Kidney epithelial cell (primary cell): Measurements from ENCODE around the gene HDAC9. TPM values are rescaled to one million over a fixed set of nuclear protein-coding genes. Genes with fewer than 3 reads are reported as not detected.

Experiments
- DNase-seq: peaks from one replicate; pipeline ENCODE4 v3.0.0-alpha.2; 2010; ENCODE audit warnings: low read depth
- H3K27me3 ChIP-seq: 2 replicates; pipeline ENCODE4 v1.6.0; 2011; ENCODE audit warnings: low read length; ENCODE audit not compliant: control insufficient read depth, insufficient read depth
- H3K36me3 ChIP-seq: 2 replicates; pipeline ENCODE4 v1.5.1; 2011; ENCODE audit warnings: low read length; ENCODE audit not compliant: control insufficient read depth, insufficient read depth
- H3K4me3 ChIP-seq: 2 replicates; pipeline ENCODE4 v1.5.1; 2011; ENCODE audit warnings: low read depth, mild to moderate bottlenecking, control low read depth, low read length
- total RNA-seq: library from RNA; depleted of rRNA; stranded (reverse); fragments of >200 nt; gene quantifications from 2 replicates; pipeline ENCODE4 v1.2.3, GENCODE V29; 2015
- TF ChIP-seq, protein P1 (sequence below): IDR thresholded peaks from 2 replicates; pipeline ENCODE4 v1.5.1; 2011; ENCODE audit warnings: mild to moderate bottlenecking, moderate library complexity, low read length, control low read depth, inconsistent platforms; ENCODE audit not compliant: insufficient read depth, poor library complexity, severe bottlenecking

HDAC9 gene
- total RNA-seq, 1 donor from 2014 or later, result 84.5 TPM

DNA sequence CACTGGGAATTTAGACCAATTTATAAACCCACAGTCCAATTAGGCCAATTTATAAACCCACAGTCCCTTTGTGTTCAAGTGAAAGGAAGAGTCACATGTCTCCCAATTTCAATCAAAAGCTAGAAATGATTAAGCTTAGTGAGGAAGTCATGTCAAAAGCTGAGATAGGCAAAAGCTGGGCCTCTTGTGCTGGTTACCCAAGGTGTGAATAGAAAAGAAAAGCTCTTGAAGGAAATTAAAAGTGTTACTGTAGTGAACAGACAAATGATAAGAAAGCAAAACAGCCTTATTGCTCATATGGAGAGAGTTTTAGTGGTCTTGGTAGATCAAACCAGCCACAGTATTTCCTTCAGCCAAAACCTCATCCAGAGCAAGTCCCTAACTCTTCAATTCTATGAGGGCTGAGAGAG lies 245.0 kb downstream of the HDAC9 start:
- TF ChIP-seq, protein P1, sequence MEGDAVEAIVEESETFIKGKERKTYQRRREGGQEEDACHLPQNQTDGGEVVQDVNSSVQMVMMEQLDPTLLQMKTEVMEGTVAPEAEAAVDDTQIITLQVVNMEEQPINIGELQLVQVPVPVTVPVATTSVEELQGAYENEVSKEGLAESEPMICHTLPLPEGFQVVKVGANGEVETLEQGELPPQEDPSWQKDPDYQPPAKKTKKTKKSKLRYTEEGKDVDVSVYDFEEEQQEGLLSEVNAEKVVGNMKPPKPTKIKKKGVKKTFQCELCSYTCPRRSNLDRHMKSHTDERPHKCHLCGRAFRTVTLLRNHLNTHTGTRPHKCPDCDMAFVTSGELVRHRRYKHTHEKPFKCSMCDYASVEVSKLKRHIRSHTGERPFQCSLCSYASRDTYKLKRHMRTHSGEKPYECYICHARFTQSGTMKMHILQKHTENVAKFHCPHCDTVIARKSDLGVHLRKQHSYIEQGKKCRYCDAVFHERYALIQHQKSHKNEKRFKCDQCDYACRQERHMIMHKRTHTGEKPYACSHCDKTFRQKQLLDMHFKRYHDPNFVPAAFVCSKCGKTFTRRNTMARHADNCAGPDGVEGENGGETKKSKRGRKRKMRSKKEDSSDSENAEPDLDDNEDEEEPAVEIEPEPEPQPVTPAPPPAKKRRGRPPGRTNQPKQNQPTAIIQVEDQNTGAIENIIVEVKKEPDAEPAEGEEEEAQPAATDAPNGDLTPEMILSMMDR, result no peak
- Histone ChIP-seq H3K4me3 (no peak overlapping the region), H3K27me3 (no peaks in the 10 kb centered on the region), H3K36me3 (no peaks in the 10 kb centered on the region)
- DNase-seq, result no peak

DNA sequence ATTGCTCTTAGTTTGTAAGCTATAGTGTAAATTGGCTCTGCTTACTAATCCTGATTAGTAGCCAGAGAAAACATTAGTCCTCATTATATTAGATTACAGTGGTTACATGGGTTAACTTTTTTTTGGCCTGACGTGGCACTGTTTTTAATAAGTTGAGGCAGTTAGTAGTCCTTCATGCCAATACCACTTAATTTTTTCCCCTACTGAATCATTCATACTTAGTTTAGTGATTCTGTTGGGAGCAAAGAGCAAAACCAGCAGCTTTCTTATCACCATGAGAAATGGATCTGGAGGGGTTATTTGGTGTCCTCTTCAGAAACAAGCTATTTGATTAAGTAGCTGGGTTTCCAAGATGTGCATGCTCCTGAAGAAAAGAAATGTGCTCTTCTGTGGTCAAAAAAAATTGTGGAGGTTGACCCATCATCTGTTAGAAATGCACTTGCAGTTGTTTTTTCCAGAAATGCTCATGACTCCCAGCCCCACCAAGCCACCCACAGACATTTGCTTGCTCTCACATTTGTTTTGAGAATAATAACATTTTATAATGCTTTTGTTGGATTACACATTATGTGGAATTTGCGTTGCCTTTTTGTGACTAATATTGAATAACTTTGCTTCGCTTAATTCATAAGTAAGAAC lies 258.5 kb downstream of the HDAC9 start:
- H3K4me3 ChIP-seq, result no peak overlapping the region
- no peak for DNase-seq
- TF ChIP-seq, protein P1, result no peak
- H3K36me3 ChIP-seq, result no peaks in the 10 kb centered on the region
- H3K27me3 ChIP-seq, result no peaks in the 10 kb centered on the region

DNA sequence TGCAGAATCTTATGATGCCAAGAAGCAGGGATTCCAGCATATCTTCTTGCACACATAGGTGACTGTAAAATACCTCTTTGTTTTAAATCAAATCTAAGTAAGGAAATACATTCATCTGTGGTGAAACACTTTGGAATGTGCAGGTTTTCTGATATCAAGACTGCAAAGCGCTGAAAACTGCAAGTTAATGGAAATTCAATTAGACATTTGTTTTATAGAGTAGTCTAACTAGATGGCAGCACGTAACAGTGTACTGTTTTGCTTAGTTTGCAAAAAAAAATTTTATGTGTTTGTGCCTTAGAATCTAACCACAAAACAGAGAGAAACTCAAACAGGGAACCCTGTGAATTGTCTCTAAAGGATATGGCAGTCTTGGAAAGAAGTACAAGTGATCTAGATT lies 259.2 kb downstream of the HDAC9 start:
- Histone ChIP-seq H3K4me3 (no peak overlapping the region), H3K27me3 (no peaks in the 10 kb centered on the region), H3K36me3 (no peaks in the 10 kb centered on the region)
- no peak for DNase-seq
- TF ChIP-seq, protein P1, result no peak

DNA sequence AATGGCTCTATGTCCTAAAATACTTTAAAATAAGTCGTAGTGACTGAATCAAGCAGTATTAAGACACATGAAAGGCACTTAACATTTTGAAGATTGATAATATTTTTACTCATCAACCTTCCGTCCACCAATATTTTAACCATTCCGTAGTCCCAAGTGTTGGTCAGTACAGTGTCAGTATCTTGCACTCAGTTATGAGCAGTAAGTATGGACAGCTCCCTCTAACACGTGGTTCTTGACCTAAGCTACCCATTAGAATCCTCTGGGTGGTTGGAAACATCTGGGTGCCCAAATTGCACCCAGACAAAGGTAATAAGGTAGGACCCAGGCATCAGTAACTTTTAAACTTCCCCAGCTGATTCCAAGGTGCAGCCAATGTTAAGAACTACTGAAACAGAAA lies 260.2 kb downstream of the HDAC9 start:
- H3K27me3 ChIP-seq, result no peaks in the 10 kb centered on the region
- no peaks in the 10 kb centered on the region for H3K36me3 ChIP-seq
- no peak overlapping the region for H3K4me3 ChIP-seq
- TF ChIP-seq, protein P1, result no peak
- DNase-seq, result no peak

DNA sequence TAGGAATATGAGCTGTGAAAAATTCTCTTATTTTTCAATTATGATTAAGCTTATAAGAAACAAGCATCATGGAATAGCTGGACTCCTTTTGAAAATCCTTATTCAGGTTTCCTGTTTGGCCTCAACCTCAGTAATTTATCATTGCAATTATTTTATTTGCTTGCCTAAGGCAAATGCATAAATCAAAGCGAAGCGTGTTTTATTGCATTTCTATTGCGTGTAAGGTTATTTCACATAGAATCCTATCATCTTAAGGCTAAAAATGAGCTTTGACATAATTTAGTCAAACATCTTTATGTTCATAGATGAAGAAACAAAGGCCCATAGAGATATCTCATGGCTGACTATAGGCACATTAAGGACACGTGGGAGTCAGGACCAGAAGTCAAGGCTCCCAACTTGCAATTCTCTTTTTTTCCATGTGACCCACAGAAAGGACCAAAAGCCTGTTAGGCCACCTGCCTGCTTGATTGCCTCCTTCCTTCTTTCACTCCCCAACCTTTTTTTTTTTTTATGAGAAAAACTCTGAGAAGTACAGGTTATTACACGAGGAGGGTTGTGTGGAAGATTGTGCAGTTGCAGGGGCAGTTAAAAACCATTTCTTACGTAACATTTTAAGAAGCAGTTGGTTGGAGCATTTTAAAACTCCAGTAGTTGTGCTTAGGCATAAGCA lies 261.0 kb downstream of the HDAC9 start:
- no peak for DNase-seq
- Histone ChIP-seq H3K27me3 (no peaks in the 10 kb centered on the region), H3K4me3 (no peak overlapping the region), H3K36me3 (no peaks in the 10 kb centered on the region)
- TF ChIP-seq, protein P1, result no peak
